Neural crest cell (in vitro differentiated cells): ENCODE measurements around the gene RANBP1. TPM values are rescaled to one million over a fixed set of nuclear protein-coding genes. Genes with fewer than 3 reads are reported as not detected.

Source experiments
- DNase-seq: peaks from one replicate; pipeline ENCODE4 v3.0.0; 2021; ENCODE audit warnings: low read depth, mixed read lengths, low spot score
- H3K27ac Mint-ChIP-seq: one replicate; pipeline ENCODE4 v1.8.0; 2021; ENCODE audit warnings: mild to moderate bottlenecking, mixed read lengths; ENCODE audit not compliant: unreplicated experiment
- H3K27me3 Mint-ChIP-seq: 2 replicates; pipeline ENCODE4 v1.8.0; 2021; ENCODE audit warnings: low read depth, mild to moderate bottlenecking, mixed read lengths
- H3K36me3 Mint-ChIP-seq: 2 replicates; pipeline ENCODE4 v1.8.0; 2021; ENCODE audit warnings: low read depth, mild to moderate bottlenecking, mixed read lengths
- H3K4me1 Mint-ChIP-seq: 2 replicates; pipeline ENCODE4 v1.8.0; 2021; ENCODE audit warnings: mixed read lengths
- H3K4me3 Mint-ChIP-seq: one replicate; pipeline ENCODE4 v1.8.0; 2021; ENCODE audit warnings: mild to moderate bottlenecking, mixed read lengths
- H3K9me3 Mint-ChIP-seq: 2 replicates; pipeline ENCODE4 v1.8.0; 2021; ENCODE audit warnings: mixed read lengths
- CTCF ChIP-seq: fragments of 200-600 bp; sonication (generic); conservative IDR thresholded peaks from 2 replicates; pipeline ENCODE4 v1.5.0; 2021; ENCODE audit warnings: antibody characterized with exemption, mild to moderate bottlenecking
- total RNA-seq: library from RNA; stranded (reverse); gene quantifications from 2 replicates; pipeline ENCODE4 v1.2.1, GENCODE V29; 2021

The RANBP1 gene
- total RNA-seq, 1 donor from 2014 or later = 469 TPM

DNA sequence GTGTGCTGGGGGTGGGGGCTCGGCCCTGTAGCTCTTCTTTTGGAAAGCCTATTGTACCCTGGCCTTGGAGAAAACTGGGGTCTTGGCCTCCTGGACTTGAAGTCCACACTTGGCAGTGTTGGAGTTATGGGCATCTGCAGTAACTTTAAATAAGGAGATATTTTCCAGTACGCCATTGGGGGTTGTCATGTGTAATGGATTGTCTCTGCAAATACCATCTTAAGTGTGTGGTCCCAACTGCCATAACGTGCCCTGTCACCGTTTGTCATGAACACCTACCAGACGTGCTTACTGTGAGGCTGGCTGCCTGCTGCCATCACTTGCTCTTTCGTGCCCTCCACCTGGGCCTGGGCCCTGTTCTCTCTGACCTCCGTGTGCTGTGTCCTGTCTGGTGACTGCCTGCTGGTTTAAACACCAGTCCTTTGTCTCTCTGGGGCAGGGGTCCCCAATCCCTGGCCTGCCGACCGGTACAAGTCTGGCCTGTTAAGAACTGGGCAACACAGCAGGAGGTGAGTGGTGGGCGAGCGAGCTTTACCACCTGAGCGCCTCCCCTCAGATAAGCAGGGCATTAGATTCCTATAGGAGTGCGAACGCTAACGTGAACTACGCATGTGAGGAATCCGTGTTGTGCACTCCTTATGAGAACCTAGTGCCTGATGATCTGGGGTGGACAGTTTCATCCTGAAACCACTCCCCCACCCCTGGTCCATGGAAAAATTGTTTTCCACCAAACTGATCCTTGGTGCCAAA is 12.1 kb downstream of the RANBP1 start:
- Mint-ChIP-seq H3K27me3 (peaks cover 5% of the 10 kb centered on the region), H3K4me1 (peaks cover 3% of the 10 kb centered on the region), H3K36me3 (peaks cover 9% of the 10 kb centered on the region), H3K9me3 (no peaks in the 10 kb centered on the region), H3K27ac (no peak overlapping the region), H3K4me3 (peak overlapping the region; percentile 81)
- no peak for DNase-seq
- no peak for TF ChIP-seq CTCF

DNA sequence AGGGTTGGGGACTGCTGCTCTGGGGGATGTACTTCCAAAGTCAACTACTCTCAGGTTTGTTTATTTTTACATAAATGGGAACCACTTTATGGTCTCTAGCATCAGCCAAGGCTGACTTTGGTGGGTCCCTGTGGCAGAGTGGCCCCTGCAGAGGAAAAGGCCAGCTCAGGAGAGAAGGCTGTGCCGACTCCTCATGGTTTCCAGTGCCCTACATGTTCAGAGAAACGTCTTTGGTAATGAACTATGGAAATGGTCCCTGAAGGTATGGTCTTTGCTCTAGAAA is 12.7 kb downstream of the RANBP1 start:
- Mint-ChIP-seq H3K27ac (no peak overlapping the region), H3K9me3 (no peaks in the 10 kb centered on the region), H3K27me3 (peaks cover 5% of the 10 kb centered on the region), H3K4me1 (peaks cover 7% of the 10 kb centered on the region), H3K4me3 (peak overlapping the region; percentile 81), H3K36me3 (peaks cover 9% of the 10 kb centered on the region)
- TF ChIP-seq CTCF = no peak
- no peak for DNase-seq

GRCh38 chr22:20128902-20129746 is 13.2 kb downstream of the RANBP1 start:
- DNase-seq = peak; percentile 41
- Mint-ChIP-seq H3K27me3 (peaks cover 5% of the 10 kb centered on the region), H3K27ac (no peak overlapping the region), H3K4me3 (peak overlapping the region; percentile 81), H3K36me3 (peaks cover 9% of the 10 kb centered on the region), H3K9me3 (no peaks in the 10 kb centered on the region), H3K4me1 (peaks cover 7% of the 10 kb centered on the region)
- TF ChIP-seq CTCF = peak; percentile 51

- TF ChIP-seq CTCF = no peak
- Mint-ChIP-seq H3K4me1 (peaks cover 7% of the 10 kb centered on the region), H3K4me3 (peak overlapping the region; percentile 81), H3K9me3 (no peaks in the 10 kb centered on the region), H3K27me3 (peaks cover 5% of the 10 kb centered on the region), H3K27ac (no peak overlapping the region), H3K36me3 (peaks cover 9% of the 10 kb centered on the region)
- DNase-seq = no peak
These were observed 13.8 kb downstream of the RANBP1 start for GRCh38 chr22:20129747-20130014.

GRCh38 chr22:20130319-20130718 is 14.4 kb downstream of the RANBP1 start:
- H3K4me1 Mint-ChIP-seq = peaks cover 7% of the 10 kb centered on the region
- H3K27me3 Mint-ChIP-seq = peaks cover 5% of the 10 kb centered on the region
- H3K9me3 Mint-ChIP-seq = no peaks in the 10 kb centered on the region
- H3K27ac Mint-ChIP-seq = no peak overlapping the region
- no peak for TF ChIP-seq CTCF
- peaks cover 9% of the 10 kb centered on the region for H3K36me3 Mint-ChIP-seq
- DNase-seq = no peak
- peak overlapping the region; percentile 81 for H3K4me3 Mint-ChIP-seq
